Stimulated activated CD4-positive, alpha-beta T cell treated with anti-CD3 and anti-CD28 coated beads, Interleukin-1b, Interleukin-23, amount 100 ng/mL, for 4 hours (primary cell): ENCODE data around the gene CTAGE6.
A peak's percentile ranks its signal among the peaks of the same experiment; 100 is the strongest.
"Not testable (repeated sequence)": the region's sequence is repeated elsewhere in the genome, so short reads cannot be mapped to it uniquely, and the experiment has no call there.

Experiments used
- DNase-seq, 2 donors: peaks; one replicate each; pipeline ENCODE4 v3.0.0-alpha.2; 2020; ENCODE audit warnings: low read depth in 2 of 2

The CTAGE6 gene

GRCh38 chr7:143757596-143757995 is at the start of gene CTAGE6:
Gene CTAGE6, minus strand, starts transcription at chr7:143757696. Its CDS starts 38 bp downstream, at chr7:143757658.
- not testable (repeated sequence) for DNase-seq

DNA sequence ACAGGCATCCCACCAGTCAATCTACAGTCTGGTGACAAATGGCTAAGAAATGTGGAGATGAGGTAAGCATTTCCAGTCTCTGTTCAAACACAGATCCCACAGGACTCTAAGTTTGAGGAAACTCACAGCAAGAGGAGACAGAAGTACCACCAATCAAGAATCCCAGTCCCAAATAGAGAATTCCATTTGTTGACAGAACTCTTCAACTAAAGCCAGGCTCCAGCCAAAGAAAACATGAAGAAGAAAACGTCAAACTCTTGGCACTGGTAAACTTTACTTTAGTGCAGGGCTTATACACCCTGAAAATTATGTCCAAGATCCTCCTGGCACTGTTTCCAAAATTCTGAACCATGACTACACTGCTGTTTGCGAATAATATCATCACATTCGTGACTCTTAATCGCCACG is 49.2 kb upstream of the CTAGE6 start:
- DNase-seq, result not testable (repeated sequence)

- not testable (repeated sequence) for DNase-seq
Observed at GRCh38 chr7:143797896-143798290, 40.4 kb upstream of the CTAGE6 start.

- DNase-seq, result not testable (repeated sequence)
Observed at GRCh38 chr7:143797119-143797895, 39.8 kb upstream of the CTAGE6 start.

- not testable (repeated sequence) for DNase-seq
Observed at GRCh38 chr7:143795653-143796052, 38.2 kb upstream of the CTAGE6 start.

GRCh38 chr7:143792633-143793032 is 35.1 kb upstream of the CTAGE6 start:
- DNase-seq, result not testable (repeated sequence)

DNA sequence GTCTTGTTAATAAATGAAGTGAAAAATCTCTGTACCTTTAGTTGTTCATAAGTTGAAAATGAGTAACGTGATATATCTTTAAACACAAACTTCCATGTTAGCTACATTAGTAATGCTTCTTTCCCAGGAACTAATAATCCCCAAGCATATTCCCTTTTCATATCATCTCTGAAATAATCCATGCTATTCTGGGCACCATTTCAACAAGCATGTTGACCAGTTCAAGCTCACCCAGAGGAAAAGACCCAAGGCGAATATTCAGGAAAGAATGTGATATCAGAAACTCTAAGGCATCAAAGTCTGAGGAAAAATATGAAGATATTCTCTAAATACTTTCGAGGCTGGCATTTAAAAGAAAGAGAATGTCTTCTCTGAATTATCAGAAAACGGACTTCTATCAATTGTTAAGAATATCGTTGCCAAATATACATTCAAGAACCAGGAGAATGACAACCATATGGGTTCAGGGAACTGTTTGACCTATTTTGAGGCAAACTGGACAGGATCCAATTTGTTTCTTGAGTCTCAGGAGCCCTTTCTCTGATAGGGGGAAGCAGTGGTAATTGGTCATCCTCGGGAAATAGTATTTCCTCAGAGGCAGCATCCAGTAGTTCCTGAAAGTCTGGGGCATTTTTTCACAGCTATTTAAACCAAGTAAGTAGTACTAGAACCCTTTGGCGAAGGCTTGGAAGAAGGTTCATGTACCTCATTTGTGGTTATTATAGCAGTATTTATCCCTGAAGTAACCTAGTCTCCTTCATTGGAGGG is 28.1 kb upstream of the CTAGE6 start:
- not testable (repeated sequence) for DNase-seq

DNA sequence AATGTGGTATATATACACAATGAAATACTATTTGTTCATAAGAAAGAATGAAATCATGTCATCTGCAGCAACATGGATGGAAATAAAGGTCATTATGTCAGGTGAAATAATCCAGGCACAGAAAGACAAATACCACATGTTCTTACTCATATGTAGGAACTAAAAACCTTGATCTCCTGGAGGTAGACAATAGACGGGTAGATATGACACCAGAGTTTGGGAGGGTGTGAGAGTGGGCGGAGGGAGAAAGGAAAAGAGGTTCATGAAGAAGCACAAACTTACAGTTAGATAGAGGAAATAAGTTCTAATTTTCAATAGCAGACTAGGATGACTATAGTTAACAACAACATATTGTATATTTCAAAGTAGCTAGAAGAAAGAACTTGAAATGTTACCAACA is 22.1 kb upstream of the CTAGE6 start:
- DNase-seq, result not testable (repeated sequence)

- DNase-seq, result not testable (repeated sequence)
Observed at GRCh38 chr7:143772738-143773468, 15.4 kb upstream of the CTAGE6 start.

DNA sequence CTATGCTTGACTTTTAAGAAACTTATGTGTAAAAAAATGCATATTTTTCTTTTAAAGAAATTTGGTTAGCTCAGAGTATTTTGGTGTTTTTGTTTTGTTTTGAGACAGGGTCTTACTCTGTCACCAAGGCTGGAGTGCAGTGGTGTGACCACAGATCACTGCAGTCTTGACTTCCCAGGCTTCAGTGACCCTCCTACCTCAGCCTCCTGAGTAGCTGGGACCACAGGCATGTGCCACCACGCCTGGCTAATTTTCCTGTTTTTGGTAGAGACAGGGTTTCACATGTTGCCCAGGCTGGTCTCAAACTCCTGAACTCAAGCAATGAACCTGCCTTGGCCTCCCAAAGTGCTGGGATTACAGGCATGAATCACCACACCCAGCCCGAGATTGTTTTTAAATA is 10.0 kb upstream of the CTAGE6 start:
- not testable (repeated sequence) for DNase-seq

DNA sequence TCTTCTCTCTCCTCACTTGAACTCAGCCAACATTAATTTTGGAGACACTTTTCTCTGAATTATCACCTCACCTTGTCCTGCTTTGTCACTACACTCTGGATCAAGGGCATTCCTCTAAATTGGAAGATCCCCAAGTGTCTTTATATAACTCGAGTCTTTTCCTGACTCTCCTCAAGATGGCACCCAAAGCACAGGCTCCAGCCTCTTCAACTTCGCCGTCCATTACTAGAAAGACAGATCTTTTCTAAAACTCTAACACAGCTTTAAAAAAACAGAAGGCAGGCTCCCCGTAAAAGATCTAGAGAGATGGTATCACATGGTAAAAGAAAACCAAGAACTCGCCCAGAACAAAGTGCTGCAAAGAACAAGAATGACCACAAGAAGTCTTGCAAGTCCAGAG is 8.2 kb upstream of the CTAGE6 start:
- DNase-seq, result not testable (repeated sequence)

GRCh38 chr7:143763065-143763464 is 5.6 kb upstream of the CTAGE6 start:
- not testable (repeated sequence) for DNase-seq

DNA sequence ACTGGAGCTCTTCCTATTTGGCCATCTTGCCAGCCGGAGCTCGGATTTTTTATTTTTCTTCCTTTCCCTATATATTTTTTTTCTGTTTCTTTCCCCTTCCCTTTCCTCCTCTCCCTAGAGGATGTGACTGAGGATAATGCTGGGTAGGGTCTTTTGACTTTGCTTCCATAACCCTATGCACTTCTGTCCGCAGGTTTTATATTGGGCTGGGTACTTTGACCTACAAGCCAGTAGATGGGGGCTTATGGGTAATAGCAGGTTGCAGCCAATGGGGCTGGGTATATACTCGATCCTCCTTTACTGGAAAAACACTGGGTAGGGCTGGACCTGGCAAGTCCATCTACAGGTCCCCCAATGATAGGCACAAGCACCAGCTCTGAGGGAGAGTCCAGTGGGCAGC is 12.2 kb downstream of the CTAGE6 start:
- DNase-seq, result not testable (repeated sequence)

GRCh38 chr7:143737037-143737819 is 20.3 kb downstream of the CTAGE6 start:
- peak in 1 of 2 donors; percentile 5 for DNase-seq

GRCh38 chr7:143735962-143736361 is 21.5 kb downstream of the CTAGE6 start:
- DNase-seq, result no peak

DNA sequence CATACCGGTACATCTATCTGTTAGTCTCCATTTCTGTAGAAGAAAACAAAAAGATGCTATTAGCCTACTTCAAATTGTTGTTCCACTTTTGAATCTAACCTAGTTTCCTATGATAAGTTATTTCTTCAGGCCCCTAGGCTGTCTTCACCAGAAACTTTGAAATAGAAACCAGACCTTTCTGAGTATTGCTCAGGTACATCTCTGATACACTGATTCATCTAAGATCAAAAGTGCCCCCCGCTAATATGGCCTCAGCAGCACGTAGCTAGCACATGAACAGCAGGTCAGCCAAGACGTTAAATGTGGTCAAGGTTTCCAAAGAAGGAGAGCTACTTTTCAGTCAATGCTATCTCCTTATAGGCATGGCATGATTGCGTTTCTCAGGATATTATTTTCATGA is 23.6 kb downstream of the CTAGE6 start:
- no peak for DNase-seq

- DNase-seq, result no peak
Observed at GRCh38 chr7:143728333-143728862, 29.1 kb downstream of the CTAGE6 start.

DNA sequence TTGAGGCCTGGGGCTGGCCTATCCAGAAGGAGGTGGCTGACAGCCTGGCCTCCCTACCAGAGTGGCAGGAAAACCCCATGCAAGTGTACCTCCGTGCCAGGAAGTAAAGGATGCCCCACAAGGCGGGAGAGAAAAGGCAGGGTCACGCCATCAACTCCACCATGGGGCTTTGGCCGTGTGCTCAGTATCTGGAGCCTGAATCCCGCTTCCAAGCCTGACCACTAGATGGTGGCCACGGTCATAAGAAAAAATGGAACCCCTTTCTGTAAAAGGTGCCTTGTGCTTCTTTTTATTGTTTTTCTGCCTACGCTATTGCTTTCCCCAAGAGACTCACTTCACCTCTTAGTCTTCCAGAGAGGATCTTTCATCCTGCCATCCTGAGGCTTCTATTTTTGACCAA is 29.9 kb downstream of the CTAGE6 start:
- not testable (repeated sequence) for DNase-seq

GRCh38 chr7:143726143-143726542 is 31.4 kb downstream of the CTAGE6 start:
- DNase-seq, result not testable (repeated sequence)

GRCh38 chr7:143720335-143720734 is 37.2 kb downstream of the CTAGE6 start:
- not testable (repeated sequence) for DNase-seq
